Left kidney (tissue), 2 donors: ENCODE measurements around the gene HEPACAM2. TPM values are rescaled to one million over a fixed set of nuclear protein-coding genes. Genes with fewer than 3 reads are reported as not detected.

Source experiments
- DNase-seq: peaks from one replicate; pipeline ENCODE4 v3.0.0-alpha.2; 2013
- polyA plus RNA-seq: library from polyadenylated mRNA; unstranded; fragments of 120-200 nt; gene quantifications from one replicate; pipeline ENCODE4 v1.2.1, GENCODE V29; 2013; ENCODE audit not compliant: insufficient read length

The HEPACAM2 gene
- polyA plus RNA-seq, 1 donor, result 5.9 TPM

DNA sequence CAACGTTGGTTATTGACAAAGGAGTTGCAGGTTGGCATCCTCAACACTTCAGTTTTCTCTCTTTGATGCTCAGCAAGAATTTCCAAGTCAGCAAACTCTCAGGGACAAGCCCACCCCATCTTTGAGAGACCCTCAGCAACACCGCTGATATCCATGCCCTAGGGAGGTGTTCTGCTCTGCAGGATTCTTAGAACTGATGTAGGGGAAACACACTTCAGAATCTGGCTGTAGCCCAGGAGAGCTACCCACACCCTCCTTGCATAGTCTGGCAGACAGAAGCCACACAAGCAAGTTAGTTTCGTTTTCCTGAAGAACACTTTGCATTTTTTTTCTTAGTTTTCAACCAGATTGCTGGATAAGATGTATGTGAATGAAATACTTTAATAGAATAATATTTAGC lies 78.9 kb downstream of the HEPACAM2 start:
- no peak for DNase-seq

DNA sequence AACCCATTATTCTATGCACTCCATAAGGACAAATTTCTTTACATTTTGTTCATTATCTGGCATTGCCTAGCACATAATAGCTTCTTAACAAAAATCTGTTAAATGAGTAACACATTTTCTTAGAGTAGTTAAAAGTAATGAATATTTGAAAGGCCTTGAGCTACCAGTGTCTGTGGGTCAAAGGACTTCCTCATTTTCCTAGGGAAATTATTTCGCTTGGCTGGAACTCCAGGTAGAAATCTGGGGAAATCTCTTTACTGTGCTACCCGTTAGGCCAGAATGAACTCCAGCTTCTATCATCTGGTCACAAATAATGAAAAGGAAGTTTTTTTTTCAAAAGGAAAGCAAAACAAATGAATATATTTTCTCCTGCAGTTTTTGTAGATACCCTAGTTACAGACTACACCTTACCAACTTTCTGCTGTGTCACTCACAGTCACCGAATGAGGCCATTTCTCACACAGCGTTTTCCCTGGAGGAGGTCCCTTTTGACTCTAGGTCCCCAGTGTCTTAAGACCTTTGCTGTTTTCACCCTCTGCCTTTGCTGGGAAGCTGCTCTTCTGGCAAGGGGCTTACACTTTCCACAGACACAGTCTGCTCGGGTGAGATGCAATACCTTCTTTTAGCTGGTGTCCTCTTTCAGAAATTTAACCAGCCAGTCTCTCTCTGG lies 79.7 kb downstream of the HEPACAM2 start:
- no peak for DNase-seq

DNA sequence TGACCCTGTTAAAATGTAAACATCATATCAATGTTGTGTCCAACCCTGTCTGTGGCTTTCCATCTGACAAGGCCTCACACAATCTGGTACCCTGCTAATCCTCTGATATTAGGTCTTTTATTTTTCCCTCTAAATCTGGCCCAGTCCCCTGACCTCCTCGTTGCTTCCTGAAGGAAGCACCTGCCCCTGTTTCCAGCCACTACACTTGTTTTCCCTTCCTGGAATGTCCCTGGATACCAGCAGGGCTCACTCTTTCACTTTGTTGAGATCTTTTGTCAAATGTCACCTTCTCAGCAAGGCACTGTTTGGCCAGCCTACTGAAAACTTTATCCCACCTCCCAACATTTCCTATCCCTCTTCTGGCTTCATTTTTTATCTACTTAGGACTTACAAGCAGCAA lies 80.2 kb downstream of the HEPACAM2 start:
- DNase-seq, result no peak

DNA sequence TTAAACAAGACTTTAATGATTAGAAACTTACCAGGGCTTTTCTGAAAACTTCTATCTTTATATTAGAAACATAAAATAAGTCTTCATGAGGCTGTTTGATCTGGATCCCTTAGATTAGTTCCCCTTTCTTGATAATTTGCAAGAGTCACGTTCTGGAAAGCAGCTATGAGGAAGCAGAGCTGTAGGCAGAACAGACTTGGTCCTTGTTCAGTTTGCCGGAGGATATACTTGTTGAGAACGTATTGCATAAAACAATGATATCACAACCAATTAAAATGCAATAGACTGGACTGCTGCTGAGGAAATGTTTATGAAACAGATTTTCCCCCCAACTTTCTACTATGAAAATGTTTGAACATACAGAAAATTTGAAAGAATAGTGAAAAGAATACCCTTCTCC lies 80.9 kb downstream of the HEPACAM2 start:
- no peak for DNase-seq

DNA sequence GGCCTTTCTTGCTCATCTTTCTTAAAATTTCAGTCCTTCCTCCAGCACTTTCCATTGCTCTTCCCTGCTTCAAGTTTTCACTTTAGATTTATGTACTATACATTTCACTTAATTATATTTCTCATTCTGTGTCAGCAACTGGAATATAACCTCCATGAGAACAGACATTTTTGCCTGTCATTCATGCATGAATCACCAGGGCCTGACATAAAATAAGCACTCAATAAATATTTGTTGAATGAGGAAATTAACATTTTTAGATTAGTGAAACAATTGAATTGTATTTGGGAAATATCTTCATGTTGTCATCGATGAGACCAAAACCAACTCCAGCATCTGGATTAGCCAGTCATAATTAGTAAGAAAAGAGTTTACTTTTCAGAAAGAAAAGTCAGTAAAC lies 84.1 kb downstream of the HEPACAM2 start:
- no peak for DNase-seq

DNA sequence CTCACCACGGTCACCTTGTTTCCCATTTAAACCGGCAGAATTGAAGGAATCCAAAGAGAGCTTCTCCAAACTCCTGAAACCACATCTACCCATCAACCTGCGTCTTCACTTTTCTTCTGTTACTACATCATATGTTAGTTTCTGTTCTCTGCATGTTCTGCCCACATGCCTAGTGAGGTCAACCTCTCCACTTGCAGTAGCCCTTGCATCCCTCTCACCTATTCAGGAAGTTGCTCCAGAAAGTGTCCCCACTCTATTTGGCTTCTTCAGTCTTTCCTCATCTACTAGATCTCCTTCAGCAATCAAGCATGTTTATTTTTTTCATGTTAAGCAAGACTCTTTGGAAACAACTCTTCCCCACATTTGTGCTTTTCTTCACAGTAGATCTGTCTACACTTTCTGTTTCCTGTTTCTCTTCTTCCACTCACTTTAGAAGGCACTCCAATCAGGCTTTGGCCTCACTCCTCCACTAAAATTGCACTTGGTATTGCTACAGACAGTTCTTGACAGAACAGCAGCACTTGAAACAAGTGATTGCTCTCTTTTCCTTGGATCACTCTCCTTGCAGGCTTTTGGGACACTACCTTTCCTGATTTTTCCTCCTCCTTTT lies 85.6 kb downstream of the HEPACAM2 start:
- no peak for DNase-seq

DNA sequence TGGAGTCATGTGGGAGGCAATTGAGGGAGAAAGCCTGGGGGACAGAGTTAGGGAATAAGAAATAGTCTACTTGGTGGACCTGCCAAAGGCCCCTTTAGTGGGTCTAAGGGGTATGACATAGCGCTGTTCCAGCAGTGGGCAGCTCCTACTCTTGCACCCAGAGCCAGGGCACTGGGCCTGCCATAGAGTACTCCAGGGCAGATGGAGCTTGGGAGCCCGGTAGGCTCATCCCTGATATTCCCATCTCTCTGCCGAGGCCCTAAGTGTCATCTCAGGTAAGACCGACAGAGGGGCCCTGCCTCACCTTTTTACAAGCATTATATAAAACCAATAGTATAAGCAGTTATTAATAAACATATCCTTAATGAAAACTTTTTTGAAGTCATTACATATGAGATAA lies 87.7 kb downstream of the HEPACAM2 start:
- DNase-seq, result no peak

Other genes with a start within 250 kb of the HEPACAM2 start
- 5.6 TPM for gene SAMD9, start 108.5 kb downstream of the HEPACAM2 start, polyA plus RNA-seq
- gene SAMD9L, start 78.1 kb downstream of the HEPACAM2 start, polyA plus RNA-seq, result 4.1 TPM
- gene VPS50, start 5.9 kb upstream of the HEPACAM2 start, polyA plus RNA-seq, result 36.3 TPM